Renal cortical epithelial cell (primary cell): ENCODE data around the gene OXLD1. TPM values are rescaled to one million over a fixed set of nuclear protein-coding genes. Genes with fewer than 3 reads are reported as not detected.

Experiments used
- DNase-seq: peaks from one replicate; pipeline ENCODE4 v3.0.0-alpha.2; 2011; ENCODE audit warnings: low read depth
- total RNA-seq: library from RNA; depleted of rRNA; stranded (reverse); fragments of >200 nt; gene quantifications from 2 replicates; pipeline ENCODE4 v1.2.3, GENCODE V29; 2014

OXLD1 gene
- total RNA-seq: 22.6 and 34.6 TPM in 2 replicates

DNA sequence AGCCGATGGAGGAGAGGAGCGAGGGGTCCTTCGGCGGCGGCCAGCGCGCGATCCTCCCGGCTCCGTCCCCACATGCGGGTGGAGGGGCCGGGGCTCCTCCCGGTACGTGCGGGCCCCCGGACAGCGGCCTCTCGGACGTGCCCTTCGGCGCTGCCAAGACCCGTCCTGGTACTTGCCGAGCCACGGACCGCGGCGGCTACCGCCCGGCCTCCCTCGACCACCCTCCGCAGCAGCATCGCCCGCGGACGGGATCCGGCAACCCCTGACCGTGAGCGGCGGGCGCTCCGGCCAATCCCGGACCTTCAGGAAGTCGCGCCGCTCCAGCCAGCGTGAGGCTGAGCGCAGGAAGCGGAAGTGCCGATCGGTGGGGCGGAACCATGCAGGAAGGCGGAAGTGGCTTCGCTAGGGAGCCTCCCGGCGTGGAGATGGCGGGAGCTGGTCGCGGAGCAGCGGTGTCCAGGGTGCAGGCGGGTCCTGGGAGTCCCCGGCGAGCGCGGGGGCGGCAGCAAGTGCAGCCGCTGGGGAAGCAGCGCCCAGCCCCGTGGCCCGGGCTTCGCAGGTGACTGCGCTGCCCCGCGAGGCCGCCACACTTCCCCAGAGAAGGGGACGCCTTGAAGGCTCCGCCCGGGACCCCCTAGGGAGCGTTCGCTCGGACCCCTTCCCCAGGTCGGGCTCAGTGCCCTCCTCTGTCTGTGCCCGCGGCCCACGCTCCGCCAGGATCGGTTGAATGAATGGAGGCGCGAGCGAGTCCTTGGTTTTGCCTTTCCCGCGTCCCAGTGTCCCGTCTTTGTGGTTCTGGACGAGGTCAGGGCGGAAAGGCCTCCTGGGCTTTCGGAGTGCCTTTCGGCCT is at the start of gene OXLD1, which contains the start of gene CCDC137:
TSS of gene OXLD1 (minus strand) at position 264 of the 850 bp plus-strand sequence. CDS start at position 236, 28 bp downstream.
TSS of gene CCDC137 (plus strand) at position 396 of the 850 bp plus-strand sequence. CDS start at position 426, 30 bp downstream.
- peak; percentile 90 for DNase-seq

DNA sequence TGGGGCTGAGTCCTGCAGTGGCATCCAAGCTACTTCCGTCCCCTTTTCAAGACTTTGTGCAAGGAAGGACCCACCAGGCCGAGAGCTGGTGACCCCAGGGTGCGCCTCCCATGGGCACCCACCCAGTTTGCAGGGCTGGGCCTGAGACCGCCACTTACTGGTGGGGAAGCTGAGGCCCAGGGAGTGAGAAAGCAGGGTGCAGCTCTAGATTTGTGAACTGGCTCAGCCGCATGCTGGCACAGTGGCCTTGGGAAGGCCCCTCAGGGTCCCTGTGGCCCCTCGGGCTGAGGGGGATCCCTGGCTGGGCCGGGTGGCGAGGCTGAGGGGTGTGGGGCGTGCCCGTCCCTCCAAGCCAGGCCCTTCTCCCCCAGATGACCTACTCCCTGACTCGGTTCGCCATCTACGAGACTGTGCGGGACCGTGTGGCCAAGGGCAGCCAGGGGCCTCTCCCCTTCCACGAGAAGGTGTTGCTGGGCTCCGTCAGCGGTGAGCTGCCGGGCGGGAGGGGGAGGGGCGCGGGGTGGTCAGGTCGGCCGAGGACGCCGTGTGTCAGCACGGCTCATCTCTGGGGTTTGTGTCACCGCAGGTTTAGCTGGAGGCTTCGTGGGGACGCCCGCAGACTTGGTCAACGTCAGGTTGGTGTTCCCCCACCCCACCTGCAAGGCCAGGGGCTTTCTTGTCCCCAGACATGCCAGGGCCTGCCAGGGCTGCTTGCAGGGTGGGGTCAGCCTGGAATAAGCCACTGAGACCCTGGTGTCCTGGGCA is 48.9 kb upstream of the OXLD1 start:
- DNase-seq: no peak

DNA sequence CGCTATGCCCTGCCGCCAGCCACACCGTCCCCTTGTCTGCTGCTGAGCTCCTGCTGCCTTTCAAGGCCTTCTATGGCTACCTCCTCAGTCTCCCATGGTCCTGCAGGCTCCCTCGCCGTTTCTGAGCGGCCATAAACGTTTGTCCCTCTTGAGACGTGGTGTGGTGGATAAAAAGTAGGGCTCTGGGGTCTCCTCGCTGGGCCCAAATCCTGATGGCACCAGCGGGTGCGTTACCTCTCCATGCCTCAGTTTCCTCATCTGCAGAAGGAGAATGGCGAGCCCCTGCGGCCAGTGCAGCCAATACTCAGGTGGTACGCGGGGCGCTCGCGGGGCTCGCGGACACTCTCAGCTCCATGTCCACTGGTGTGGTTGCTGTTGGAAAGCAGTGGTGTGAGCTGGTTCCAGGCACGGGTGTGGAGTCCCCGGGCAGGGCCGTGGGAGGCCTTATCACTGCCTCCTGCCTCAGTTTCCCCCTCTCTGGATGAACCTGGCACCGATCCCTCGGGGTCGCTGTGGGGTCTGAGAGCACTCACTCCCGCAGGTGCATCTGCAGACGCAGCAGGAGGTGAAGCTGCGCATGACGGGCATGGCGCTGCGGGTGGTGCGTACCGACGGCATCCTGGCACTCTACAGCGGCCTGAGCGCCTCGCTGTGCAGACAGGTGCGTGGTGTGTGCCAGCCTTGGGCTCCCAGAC is 48.2 kb upstream of the OXLD1 start:
- no peak for DNase-seq

DNA sequence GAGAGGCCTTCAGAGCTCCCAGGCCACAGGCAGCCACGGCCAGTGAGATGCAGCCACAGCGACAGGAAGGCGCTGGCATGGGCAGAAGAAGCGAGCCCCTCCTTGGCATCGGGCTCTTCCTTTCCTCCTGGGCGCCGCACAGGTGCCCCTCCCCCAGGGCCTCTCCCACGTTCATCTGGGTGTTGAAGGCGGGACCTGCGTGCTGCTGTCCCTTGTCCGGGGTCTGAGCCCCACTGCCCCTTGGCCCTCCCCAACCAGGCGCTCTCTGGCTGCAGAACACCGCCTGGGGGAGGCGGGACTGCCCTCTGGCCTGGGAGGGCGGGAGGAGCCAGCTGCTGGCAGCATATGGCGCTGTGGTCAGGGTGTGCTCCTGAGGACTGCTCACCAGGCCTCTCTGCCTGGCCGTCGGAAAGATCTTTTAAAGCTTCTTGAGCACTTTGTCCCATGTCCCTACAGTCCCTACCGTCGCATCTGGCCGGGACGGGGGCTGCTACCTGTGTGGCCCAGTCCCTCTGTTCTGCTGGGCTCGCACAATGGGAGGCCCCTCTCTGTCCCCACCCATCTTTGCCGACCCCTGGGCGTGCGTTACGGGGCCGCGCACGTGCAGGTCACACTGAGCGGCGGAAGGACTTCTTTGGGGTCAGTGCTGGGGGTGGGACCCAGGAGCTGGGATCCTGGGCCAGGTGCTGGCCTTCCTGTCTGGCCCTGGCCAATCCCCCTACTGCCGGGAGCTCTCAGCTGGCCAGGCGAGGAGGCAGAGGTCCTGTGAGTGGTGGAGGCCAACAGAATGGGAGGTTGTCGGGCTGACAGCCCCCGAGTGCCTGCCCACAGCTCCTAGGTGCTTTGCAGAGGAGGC is 47.4 kb upstream of the OXLD1 start:
- DNase-seq: no peak

DNA sequence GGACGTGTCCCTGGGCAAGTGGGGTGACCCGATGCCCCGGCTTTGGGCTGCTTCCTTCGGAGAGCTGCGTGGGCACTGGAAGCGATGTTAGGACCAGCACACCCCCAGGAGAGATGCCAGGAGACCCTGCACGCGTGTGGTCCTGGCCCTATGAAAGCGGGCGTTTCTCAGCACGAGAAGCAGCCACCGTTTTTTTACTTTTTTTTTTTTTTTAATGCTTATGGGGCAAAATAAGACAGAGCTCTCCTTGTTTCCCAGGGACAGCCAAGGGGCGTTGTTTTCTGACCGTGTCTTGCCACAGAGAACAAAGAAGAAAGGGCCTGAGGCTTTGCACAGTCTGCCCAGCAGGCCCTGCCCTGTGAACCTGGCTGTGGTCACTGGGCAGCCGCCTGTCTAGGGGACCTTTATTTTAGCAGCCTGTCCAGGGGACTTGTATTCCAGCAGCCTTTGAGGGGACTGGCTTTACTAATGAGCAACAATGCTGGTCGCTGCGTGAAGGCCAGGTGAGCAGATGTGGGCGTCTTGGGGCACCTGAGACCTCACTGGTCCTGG is 46.7 kb upstream of the OXLD1 start:
- peak; percentile 39 for DNase-seq

DNA sequence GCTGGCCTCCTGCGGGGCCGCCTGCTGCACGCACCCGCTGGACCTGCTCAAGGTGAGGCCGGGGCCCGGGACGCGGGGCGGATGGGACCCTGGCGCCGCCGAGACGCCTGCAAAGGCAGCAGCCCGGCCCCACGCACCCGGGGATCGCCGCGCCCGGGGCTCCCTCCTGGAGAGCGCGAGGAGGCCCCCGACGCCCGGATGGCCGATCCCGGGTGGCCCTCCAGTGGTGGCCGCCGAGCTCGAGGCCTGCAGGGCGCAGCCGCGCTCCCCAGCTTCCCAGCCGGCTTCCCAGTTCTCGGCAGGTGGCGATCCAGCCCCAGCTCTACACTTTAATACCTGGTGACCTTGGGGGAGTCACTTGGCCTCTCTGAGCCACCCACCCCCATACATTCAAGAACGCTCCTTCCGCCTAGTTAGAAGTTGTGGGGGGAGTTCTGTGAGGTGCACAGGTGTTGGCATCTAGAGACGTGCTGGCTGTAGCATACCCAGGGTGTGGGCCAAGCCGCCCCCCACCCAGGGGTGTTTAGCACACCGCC is 46.1 kb upstream of the OXLD1 start:
- no peak for DNase-seq

DNA sequence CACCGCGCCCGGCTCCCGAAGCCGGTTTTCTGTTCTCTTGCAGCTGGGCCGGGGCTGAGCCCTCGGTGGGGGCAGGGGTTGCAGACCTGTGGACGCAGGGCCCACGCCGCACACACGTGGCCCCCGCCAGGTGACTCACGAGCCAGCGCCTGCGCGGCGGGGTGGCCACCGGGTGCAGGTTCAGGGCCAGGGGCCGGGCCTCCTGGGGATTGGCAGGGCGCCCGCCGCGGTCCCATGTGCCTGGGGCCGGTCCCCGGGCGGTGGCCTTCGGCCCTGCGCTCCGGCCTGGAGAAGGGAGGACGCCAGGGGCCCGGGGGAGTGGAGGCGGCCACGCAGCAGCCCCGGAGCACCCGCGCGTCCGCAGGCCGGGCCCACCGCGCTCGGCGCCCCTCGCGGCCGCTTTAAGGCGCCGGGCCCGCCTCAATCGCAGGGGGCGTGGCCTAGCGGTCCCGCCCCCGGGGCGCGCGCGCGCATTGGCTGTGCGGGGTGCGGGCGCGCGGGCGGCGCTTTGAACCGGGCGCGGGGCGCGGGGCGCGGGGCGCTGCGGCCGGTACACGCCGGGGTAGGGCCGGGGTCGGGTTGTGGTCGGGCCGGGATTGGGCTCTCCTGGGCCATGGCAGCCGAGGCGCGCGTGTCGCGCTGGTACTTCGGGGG is 45.5 kb upstream of the OXLD1 start, which contains the start of gene SLC25A10:
TSS of gene SLC25A10 (plus strand) at position 471 of the 654 bp plus-strand sequence. CDS start at position 614, 143 bp downstream.
- peak; percentile 55 for DNase-seq

DNA sequence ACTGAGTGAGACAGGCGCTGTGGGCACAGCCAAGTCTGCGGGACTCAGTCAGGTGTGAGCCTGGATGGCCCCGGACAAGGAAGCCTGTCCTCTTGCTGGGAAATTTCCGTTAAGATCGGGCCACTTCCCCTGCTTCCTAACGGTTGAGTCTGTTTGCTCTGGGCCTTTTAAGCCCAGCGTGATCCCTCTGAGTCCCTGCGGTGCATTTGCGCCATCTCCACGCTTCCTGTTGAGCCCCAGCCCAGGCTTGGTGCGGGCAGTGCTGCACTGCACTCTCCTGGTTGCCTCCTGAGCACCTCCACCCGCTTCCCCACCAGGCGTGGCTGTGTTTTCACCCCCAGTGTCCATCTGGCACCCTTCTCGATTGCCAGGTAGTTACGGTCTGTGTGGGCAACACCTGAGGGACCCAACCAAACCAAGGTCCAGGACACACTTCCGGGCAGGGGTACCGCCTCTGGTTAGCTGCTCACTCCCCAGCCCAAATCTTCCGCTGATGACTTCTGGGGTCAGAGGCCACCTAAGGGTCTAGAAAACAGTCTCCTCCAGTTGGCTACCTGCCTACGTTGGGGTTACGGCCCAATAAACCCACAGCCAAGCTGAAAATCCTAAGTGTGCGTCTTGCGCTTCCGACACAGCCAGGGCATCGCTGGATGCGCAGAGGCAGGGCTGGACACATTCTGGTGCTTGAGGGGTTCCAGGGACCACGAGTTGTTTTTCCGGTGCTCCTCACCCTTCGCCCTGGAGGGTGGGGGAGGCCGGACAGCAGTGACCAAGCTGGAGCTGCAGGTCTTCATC is 44.3 kb upstream of the OXLD1 start:
- DNase-seq: no peak

DNA sequence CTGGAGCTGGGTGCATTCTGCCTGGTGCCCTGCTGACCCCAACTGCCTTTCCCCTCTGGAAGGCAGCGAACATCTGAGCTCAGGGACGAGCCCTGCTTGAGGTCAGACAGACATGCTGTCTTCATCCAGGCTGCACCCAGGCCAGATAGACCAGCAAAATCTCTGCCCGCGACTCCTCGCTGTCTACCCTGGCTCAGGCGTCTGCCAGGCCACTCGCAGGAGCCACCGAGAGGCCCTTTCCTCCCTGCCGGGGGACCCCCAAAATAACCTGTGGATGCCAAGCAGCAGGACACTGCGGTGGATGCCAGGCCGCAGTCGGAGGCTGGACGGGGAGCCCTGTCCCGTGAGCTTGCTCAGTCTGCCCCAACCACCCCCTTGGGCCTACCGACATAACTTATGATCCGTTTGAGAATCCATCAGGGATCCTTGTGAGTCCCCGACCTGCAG is 42.4 kb upstream of the OXLD1 start:
- DNase-seq: no peak

DNA sequence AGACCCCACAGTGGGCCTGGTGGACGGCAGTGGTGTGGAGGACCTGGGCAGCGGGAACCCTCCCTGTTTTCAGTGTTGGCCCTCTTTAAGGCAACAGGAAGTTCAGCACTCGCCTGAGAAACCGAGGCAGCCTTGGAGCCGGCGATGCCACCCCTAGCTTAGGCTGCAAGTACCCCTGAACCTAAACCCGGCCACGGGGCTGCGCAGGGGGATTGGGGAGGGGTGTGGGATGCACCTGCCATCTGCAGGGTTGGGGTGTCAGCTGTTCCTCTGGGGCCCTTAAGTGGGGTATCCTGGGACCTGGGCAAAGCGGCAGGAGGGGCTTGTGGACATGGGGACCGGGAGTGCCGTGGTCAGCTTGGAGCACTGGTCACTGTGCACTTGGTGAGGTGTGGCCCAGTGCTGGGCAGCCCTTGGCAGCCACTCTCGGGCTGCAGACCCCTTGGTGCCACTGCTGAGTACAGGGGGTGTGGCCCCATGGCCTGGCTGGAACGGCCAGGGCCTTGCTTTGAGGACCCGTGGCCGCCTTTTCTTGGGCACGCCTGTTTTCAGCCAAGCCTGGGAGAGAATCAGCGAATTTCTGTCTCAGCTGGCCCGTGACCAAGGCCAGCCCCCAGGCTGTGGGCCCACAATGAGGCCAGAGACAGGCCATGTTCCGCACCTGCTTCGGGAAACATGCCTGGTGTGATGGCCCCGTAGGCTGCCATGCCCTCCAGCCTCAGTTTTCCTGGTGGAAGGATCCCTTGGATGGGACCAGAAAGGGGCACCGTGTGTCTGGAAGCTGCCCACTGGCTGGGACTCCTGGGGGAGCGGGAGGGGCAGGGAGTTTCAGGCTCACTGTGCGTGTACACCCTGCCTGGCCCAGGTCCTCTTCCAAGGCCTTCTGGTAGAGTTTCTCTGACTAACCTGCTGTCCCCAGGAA is 41.6 kb upstream of the OXLD1 start:
- no peak for DNase-seq

DNA sequence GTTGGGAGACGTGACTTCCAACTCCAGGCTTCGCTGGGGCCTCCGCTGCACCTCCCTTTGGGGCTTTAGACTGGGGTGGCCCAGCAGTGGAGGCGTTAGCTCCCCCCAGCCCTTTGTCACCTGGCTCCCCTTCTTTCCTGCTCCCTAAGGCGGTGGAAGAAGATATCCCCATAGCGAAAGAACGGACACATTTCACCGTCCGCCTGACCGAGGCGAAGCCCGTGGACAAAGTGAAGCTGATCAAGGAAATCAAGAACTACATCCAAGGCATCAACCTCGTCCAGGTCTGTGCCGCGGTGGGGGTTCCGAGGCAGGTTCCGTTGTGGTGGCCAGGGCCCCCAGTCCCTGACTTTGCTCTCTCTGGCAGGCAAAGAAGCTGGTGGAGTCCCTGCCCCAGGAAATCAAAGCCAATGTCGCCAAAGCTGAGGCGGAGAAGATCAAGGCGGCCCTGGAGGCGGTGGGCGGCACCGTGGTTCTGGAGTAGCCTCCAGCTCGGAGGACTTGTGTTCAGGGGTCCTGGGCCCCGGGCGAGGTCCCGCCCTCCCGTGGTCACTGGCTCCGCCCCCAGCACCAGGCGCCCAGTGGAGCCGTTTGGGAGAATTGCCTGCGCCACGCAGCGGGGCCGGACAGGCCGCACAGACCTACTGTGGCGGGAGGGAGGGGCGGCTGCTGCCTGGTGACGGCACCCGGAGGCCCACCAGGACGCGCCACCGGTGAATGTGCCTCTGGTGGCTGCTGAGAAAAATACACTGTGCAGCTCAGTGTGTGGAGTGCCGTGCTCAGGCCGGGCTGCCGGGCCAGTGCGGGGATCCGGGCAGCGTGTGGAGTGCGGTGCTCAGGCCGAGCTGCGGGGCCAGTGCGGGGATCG is 40.6 kb upstream of the OXLD1 start:
- DNase-seq: no peak

DNA sequence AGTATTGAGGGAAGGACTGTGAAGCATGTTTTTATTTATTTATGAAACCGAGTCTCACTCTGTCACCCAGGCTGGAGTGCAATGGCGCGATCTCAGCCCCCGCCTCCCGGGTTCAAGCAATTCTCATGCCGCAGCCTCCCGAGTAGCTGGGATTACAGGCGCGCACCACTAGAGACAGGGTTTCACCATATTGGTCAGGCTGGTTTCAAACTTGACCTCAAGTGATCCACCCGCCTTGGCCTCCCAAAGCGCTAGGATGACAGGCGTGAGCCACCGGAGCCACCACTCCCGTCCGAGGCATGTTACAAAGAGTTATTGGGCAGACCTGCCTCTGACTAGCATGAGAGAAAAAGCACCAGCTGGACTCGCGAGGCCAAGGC is 39.8 kb upstream of the OXLD1 start:
- DNase-seq: no peak

DNA sequence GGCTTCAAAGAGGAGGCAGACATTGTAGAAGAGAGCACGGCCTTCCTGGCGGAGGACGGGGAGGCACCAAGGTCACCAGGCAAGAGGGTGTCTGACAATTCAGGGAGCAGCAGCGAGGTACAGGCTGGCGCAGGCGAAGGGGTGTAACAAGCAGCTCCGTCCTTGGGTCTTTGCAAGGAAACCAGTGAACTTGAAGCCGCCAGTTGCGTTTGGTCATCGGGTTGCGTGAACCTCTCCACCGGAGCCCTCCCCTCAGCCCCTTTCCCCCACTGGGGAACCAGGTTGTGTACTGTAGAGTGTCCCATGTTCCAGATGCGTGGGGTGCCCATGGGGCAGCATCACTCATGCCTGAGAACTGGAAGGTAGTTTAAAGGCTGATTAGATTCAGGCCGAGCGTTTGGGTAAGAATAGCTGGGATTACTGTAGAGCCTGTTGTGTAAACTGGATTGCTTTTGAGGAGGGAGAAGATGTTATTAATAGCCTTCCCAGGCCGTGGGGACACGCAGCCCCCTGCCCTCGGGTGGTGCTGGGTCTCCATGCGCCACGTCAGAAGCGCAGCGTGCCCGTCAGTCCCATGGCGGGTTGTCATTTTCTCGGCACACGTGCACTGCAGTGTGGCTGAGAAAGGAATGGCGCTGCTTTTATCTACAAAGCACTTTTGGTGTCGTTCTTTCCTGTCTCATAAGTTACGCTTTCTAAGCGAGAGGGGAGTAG is 39.3 kb upstream of the OXLD1 start:
- DNase-seq: no peak

DNA sequence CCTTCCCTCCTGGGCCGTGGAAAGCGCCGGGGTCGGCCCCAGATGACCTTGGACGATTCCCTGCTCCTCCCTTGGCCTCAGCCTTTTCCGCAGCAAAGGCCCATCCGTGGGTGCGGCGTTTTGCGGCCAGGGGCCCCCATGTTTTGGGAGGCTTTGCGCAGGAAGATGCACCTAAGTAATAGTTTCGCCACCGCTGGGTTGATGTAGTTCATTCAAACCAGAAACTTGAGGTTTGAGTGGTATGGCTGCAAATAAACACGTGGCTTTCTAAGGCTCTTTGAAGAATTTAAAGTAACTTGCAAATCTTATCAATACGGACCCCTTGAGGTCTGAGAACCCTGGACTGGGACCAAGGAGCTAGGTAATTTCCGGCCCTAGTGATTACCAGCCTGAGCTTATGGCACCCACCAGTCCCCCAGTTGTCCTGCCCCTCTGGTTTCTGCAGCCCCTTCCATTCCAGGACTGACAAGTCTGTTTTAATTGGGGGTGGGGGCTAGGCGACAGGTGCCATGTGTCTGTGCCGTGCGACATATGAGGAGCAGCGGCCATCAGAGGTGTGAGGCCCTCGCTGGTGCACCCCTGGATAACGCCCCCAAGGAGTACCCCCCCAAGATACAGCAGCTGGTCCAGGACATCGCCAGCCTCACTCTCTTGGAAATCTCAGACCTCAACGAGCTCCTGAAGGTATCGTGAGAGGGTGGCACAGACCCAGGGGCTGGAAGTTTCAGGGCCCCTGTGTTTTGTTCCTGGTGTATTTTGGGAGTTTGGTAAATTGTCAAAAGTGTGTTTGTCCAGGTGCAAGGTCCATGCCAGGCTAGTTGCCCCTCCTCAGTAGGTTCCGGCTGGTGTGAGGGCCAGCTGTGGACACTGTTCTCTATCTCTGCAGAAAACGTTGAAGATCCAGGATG is 37.6 kb upstream of the OXLD1 start:
- no peak for DNase-seq
